ENCODE data around the gene POLR2J3.
"Not testable (repeated sequence)": the region's sequence is repeated elsewhere in the genome, so short reads cannot be mapped to it uniquely, and the experiment has no call there.

The POLR2J3 gene

GRCh38 chr7:102572261-102573239 is at the start of gene POLR2J3:
TSS of gene POLR2J3 (minus strand) at chr7:102572583. CDS start at chr7:102572521, 62 bp downstream.
- not testable (repeated sequence) for DNase-seq (ENCODE audit: low read depth)

- not testable (repeated sequence) for DNase-seq (ENCODE audit: low read depth)
Measured at GRCh38 chr7:102618122-102618521, 45.7 kb upstream of the POLR2J3 start.

GRCh38 chr7:102616507-102617125 is 44.2 kb upstream of the POLR2J3 start, which contains the start of gene RASA4:
TSS of gene RASA4 (minus strand) at chr7:102616756. CDS start at chr7:102616689, 67 bp downstream.
- DNase-seq (ENCODE audit: low read depth), result not testable (repeated sequence)

GRCh38 chr7:102615930-102616329 is 43.5 kb upstream of the POLR2J3 start:
- not testable (repeated sequence) for DNase-seq (ENCODE audit: low read depth)

GRCh38 chr7:102614873-102615272 is 42.5 kb upstream of the POLR2J3 start:
- not testable (repeated sequence) for DNase-seq (ENCODE audit: low read depth)

- not testable (repeated sequence) for DNase-seq (ENCODE audit: low read depth)
Measured at GRCh38 chr7:102614346-102614697, 41.9 kb upstream of the POLR2J3 start.

GRCh38 chr7:102613575-102614345 is 41.4 kb upstream of the POLR2J3 start:
- DNase-seq (ENCODE audit: low read depth), result not testable (repeated sequence)

GRCh38 chr7:102611675-102612325 is 39.4 kb upstream of the POLR2J3 start:
- DNase-seq (ENCODE audit: low read depth), result not testable (repeated sequence)

GRCh38 chr7:102611013-102611674 is 38.8 kb upstream of the POLR2J3 start:
- not testable (repeated sequence) for DNase-seq (ENCODE audit: low read depth)

- not testable (repeated sequence) for DNase-seq (ENCODE audit: low read depth)
Measured at GRCh38 chr7:102610441-102610840, 38.1 kb upstream of the POLR2J3 start.

GRCh38 chr7:102609734-102610133 is 37.4 kb upstream of the POLR2J3 start:
- not testable (repeated sequence) for DNase-seq (ENCODE audit: low read depth)

- DNase-seq (ENCODE audit: low read depth), result not testable (repeated sequence)
Measured at GRCh38 chr7:102606848-102607247, 34.5 kb upstream of the POLR2J3 start.

GRCh38 chr7:102604431-102605145 is 32.2 kb upstream of the POLR2J3 start:
- DNase-seq (ENCODE audit: low read depth), result not testable (repeated sequence)

GRCh38 chr7:102602317-102602716 is 29.9 kb upstream of the POLR2J3 start:
- not testable (repeated sequence) for DNase-seq (ENCODE audit: low read depth)

GRCh38 chr7:102599699-102600098 is 27.3 kb upstream of the POLR2J3 start:
- DNase-seq (ENCODE audit: low read depth), result not testable (repeated sequence)

GRCh38 chr7:102596036-102596435 is 23.7 kb upstream of the POLR2J3 start:
- not testable (repeated sequence) for DNase-seq (ENCODE audit: low read depth)

GRCh38 chr7:102593637-102594334 is 21.4 kb upstream of the POLR2J3 start:
- not testable (repeated sequence) for DNase-seq (ENCODE audit: low read depth)

- not testable (repeated sequence) for DNase-seq (ENCODE audit: low read depth)
Measured at GRCh38 chr7:102592477-102593019, 20.2 kb upstream of the POLR2J3 start.

GRCh38 chr7:102589857-102590256 is 17.5 kb upstream of the POLR2J3 start:
- not testable (repeated sequence) for DNase-seq (ENCODE audit: low read depth)
